ENCODE measurements around the gene CBX7. TPM values are rescaled to one million over a fixed set of nuclear protein-coding genes. Genes with fewer than 3 reads are reported as not detected.

The CBX7 gene
- polyA plus RNA-seq, 2 of the 4 experiments (the other 2 are of a cell fraction): 0.79 to 2.5 TPM

GRCh38 chr22:39136317-39136716 lies 16.2 kb downstream of the CBX7 start:
- Histone ChIP-seq H3K27ac (no peak overlapping the region), H3K4me1 (0 out of 3 replicates have a peak, but pooled peaks cover 2% of the 10 kb centered on the region), H3K4me2 (no peak overlapping the region), H3K4me3 (no peak overlapping the region), H3K9me3 (no peaks in the 10 kb centered on the region)
- ChIA-PET POLR2A (no interaction called here), CTCF (interaction anchor here (0.6 to 2.6 kb wide), 11 partner anchors 10 to 378 kb away, joined by 3 to 21 read pairs (median 4); partner anchors contain the start of gene CBX7)
- TF ChIP-seq POLR2AphosphoS2 (conservative IDR thresholded peaks at IDR 0.05; ENCODE audit: low read length) (no peak), ZSCAN20 (CRISPR knock-in tag; IDR thresholded peaks at IDR 0.05) (no peak), HOXA7 (CRISPR knock-in tag; IDR thresholded peaks at IDR 0.05) (no peak), HOXB5 (CRISPR knock-in tag; IDR thresholded peaks at IDR 0.05) (no peak), JUN (IDR thresholded peaks at IDR 0.05) (no peak), USF2 (IDR thresholded peaks at IDR 0.05) (no peak), GATA3 (IDR thresholded peaks at IDR 0.05; ENCODE audit: borderline replicate concordance) (no peak), TFCP2L1 (CRISPR knock-in tag; IDR thresholded peaks at IDR 0.05) (no peak), BCL3 (IDR thresholded peaks at IDR 0.05) (no peak), HDAC2 (IDR thresholded peaks at IDR 0.05) (no peak), NPAS2 (CRISPR knock-in tag; IDR thresholded peaks at IDR 0.05; ENCODE audit: borderline replicate concordance) (no peak), CTCF (IDR thresholded peaks at IDR 0.05) (no peak), HMGXB4 (CRISPR knock-in tag; IDR thresholded peaks at IDR 0.05; ENCODE audit: borderline replicate concordance) (no peak)
- ATAC-seq (no peak), DNase-seq (ENCODE audit: low read depth in 1 of 2, low spot score in 1 of 2) (no peak), FAIRE-seq (no peak)
- WGBS (ENCODE audit: missing lambda C conversion rate): 85% methylated on average over 8 of the region's 8 CpGs

GRCh38 chr22:39135092-39135896 lies 17.2 kb downstream of the CBX7 start:
- Histone ChIP-seq H3K4me2 (no peak overlapping the region), H3K4me3 (no peak overlapping the region), H3K27ac (no peak overlapping the region), H3K4me1 (0 out of 3 replicates have a peak, but pooled peaks cover 9% of the 10 kb centered on the region), H3K9me3 (no peaks in the 10 kb centered on the region)
- ATAC-seq (peak; percentile 94 to 96), FAIRE-seq (no peak), DNase-seq (ENCODE audit: low read depth in 1 of 2, low spot score in 1 of 2) (peak; percentile 49 to 68)
- WGBS (ENCODE audit: missing lambda C conversion rate): 25% methylated on average over 6 of the region's 15 CpGs
- TF ChIP-seq SMC3 (IDR thresholded peaks at IDR 0.05): peak; percentile 47; the same call in 2 of the 3 replicates
- no peak for TF ChIP-seq USF2 (IDR thresholded peaks at IDR 0.05)
- TF ChIP-seq CTCF (IDR thresholded peaks at IDR 0.05): peak; percentile 47
- peak; percentile 61 to 72 for TF ChIP-seq RAD21 (conservative IDR thresholded peaks at IDR 0.05 in 1 of 2, IDR thresholded peaks at IDR 0.05 in 1 of 2)
- ChIA-PET CTCF (interaction anchor here (0.5 to 2.6 kb wide), 27 partner anchors 8 to 749 kb away, joined by 3 to 21 read pairs (median 4); partner anchors contain the start of gene CBX7), POLR2A (interaction anchor here (0.7 to 1.5 kb wide), 3 partner anchors 71 to 176 kb away, joined by 3 to 5 read pairs (median 3); no protein-coding TSS in a partner anchor)
